K562 (cell line): ENCODE measurements around the gene PSPC1.

Experiments used
- ATF7 ChIP-seq: fragments of 450-650 bp; IDR thresholded peaks from 2 replicates; pipeline ENCODE4 v1.7.1; 2014; ENCODE audit warnings: mild to moderate bottlenecking, moderate library complexity
- CEBPB ChIP-seq: fragments of 450-650 bp; IDR thresholded peaks from 2 replicates; pipeline ENCODE4 v1.6.1; 2016; ENCODE audit warnings: missing genetic modification characterization, missing compliant biosample characterization
- EP300 ChIP-seq: IDR thresholded peaks from 2 replicates; pipeline ENCODE4 v1.6.1; 2012; ENCODE audit warnings: low read length, improper control_type of control experiment
- NFIX ChIP-seq: fragments of 250-450 bp; sonication (Bioruptor Pico); IDR thresholded peaks from 2 replicates; pipeline ENCODE4 v1.4.0; 2020; ENCODE audit warnings: low read depth, mild to moderate bottlenecking, moderate library complexity
- NR4A1 ChIP-seq, 2 experiments: fragments of 250-450 bp in 1 of 2; fragments of 450-650 bp in 1 of 2; sonication (Bioruptor Pico) in 1 of 2; IDR thresholded peaks; 2 replicates each; pipeline versions ENCODE4 v1.4.0 to v1.6.1; 2016 to 2020; ENCODE audit warnings: mild to moderate bottlenecking in 2 of 2, missing compliant biosample characterization in 1 of 2, missing genetic modification characterization in 1 of 2, moderate library complexity in 1 of 2
- POLR2A ChIP-seq: fragments of 450-650 bp; conservative IDR thresholded peaks from 2 replicates; pipeline ENCODE4 v1.6.1; 2016
- YY1 ChIP-seq, 3 experiments: IDR thresholded peaks; 2 replicates each; pipeline ENCODE4 v1.6.1; 2011; ENCODE audit warnings: low read length in 2 of 3, mild to moderate bottlenecking in 2 of 3, moderate library complexity in 2 of 3, borderline replicate concordance in 1 of 3, control low read depth in 1 of 3, low read depth in 1 of 3; ENCODE audit not compliant: insufficient read depth in 3 of 3, insufficient replicate concordance in 2 of 3, control insufficient read depth in 1 of 3, insufficient read length in 1 of 3; ENCODE audit errors: extremely low read depth in 1 of 3
- TF ChIP-seq, protein P1 (sequence below), 3 experiments: IDR thresholded peaks in 2 of 3; conservative IDR thresholded peaks in 1 of 3; 2 replicates each; pipeline ENCODE4 v1.5.1; 2011 to 2012; ENCODE audit warnings: low read length in 3 of 3, mild to moderate bottlenecking in 3 of 3, control low read depth in 2 of 3, improper control_type of control experiment in 1 of 3, inconsistent platforms in 1 of 3, low read depth in 1 of 3, mixed read lengths in 1 of 3, moderate library complexity in 1 of 3; ENCODE audit not compliant: insufficient read depth in 2 of 3
- TF ChIP-seq, protein P2 (sequence below): sonication (generic); formaldehyde crosslinking; IDR thresholded peaks from 2 replicates; pipeline ENCODE4 v1.8.1; 2023; ENCODE audit warnings: mild to moderate bottlenecking, missing genetic modification reagents

DNA sequence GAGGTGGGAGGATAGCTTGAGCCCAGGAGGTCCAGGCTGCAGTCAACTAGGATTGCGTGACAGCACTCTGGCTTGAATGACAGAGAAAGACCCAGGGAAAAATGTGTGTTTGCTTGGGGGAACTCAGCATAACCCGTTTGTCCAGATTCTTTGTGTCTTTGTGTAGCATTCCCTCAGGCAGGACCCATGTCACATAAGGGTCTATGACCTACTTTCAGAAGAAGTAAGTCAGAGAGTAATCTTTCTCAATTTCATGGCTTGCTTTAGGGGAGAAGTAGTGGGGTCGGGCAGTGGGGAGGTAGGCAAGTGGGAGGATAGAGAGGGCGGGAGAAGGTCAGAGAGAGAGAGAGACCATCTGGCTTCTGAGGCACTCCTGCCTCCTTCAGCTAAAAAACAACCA lies 11.9 kb upstream of the PSPC1 start:
- TF ChIP-seq CEBPB (no peak), NR4A1 (CRISPR knock-in tag; IDR thresholded peaks at IDR 0.05) (no peak), NR4A1 (tag; IDR thresholded peaks at IDR 0.05) (no peak), YY1 (IDR thresholded peaks at IDR 0.05; ENCODE audit: borderline replicate concordance in 1 of 3, control insufficient read depth in 1 of 3, extremely low read depth in 1 of 3, insufficient read depth in 3 of 3, insufficient read length in 1 of 3, insufficient replicate concordance in 2 of 3, low read depth in 1 of 3, low read length in 2 of 3) (no peak), ATF7 (no peak), NFIX (CRISPR knock-in tag) (no peak), POLR2A (no peak), EP300 (no peak)
- TF ChIP-seq, protein P1, sequence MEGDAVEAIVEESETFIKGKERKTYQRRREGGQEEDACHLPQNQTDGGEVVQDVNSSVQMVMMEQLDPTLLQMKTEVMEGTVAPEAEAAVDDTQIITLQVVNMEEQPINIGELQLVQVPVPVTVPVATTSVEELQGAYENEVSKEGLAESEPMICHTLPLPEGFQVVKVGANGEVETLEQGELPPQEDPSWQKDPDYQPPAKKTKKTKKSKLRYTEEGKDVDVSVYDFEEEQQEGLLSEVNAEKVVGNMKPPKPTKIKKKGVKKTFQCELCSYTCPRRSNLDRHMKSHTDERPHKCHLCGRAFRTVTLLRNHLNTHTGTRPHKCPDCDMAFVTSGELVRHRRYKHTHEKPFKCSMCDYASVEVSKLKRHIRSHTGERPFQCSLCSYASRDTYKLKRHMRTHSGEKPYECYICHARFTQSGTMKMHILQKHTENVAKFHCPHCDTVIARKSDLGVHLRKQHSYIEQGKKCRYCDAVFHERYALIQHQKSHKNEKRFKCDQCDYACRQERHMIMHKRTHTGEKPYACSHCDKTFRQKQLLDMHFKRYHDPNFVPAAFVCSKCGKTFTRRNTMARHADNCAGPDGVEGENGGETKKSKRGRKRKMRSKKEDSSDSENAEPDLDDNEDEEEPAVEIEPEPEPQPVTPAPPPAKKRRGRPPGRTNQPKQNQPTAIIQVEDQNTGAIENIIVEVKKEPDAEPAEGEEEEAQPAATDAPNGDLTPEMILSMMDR (IDR thresholded peaks at IDR 0.05 in 2 of 3, conservative IDR thresholded peaks at IDR 0.05 in 1 of 3; ENCODE audit: insufficient read depth in 2 of 3, low read depth in 1 of 3, low read length in 3 of 3) = no peak
- TF ChIP-seq, protein P2, sequence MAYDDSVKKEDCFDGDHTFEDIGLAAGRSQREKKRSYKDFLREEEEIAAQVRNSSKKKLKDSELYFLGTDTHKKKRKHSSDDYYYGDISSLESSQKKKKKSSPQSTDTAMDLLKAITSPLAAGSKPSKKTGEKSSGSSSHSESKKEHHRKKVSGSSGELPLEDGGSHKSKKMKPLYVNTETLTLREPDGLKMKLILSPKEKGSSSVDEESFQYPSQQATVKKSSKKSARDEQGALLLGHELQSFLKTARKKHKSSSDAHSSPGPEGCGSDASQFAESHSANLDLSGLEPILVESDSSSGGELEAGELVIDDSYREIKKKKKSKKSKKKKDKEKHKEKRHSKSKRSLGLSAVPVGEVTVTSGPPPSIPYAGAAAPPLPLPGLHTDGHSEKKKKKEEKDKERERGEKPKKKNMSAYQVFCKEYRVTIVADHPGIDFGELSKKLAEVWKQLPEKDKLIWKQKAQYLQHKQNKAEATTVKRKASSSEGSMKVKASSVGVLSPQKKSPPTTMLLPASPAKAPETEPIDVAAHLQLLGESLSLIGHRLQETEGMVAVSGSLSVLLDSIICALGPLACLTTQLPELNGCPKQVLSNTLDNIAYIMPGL (CRISPR knock-in tag) = no peak
